Activated naive CD8-positive, alpha-beta T cell treated with anti-CD3 and anti-CD28 coated beads, Interleukin-2, amount 50 U/mL, for 16 hours (primary cell): ENCODE measurements around the gene RBFOX1.

ENCODE experiments used
- DNase-seq: peaks from one replicate; pipeline ENCODE4 v3.0.0-alpha.2; 2020; ENCODE audit warnings: low read depth, low spot score

Gene RBFOX1

GRCh38 chr16:7597677-7598076, 265.0 kb downstream of the RBFOX1 start:
- DNase-seq = no peak

DNA sequence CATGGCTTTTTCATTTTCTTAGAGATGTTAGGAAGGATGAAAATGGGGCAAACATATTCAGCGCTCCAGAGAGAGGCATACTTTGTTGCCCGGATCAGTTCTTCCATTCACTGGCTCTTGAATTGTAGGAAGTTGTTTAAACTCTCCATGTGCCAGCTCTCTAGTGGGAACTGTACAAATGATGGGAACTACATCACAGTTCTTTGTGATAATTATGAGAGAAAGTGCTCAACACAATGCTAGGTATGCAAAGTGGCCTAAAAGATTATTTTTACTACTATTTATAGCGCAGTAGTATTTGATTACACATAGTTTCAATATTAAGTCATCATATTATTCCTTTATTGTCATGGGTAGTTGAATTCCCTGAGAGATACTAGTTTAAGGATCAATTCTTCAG, 268.5 kb downstream of the RBFOX1 start:
- DNase-seq = no peak

DNA sequence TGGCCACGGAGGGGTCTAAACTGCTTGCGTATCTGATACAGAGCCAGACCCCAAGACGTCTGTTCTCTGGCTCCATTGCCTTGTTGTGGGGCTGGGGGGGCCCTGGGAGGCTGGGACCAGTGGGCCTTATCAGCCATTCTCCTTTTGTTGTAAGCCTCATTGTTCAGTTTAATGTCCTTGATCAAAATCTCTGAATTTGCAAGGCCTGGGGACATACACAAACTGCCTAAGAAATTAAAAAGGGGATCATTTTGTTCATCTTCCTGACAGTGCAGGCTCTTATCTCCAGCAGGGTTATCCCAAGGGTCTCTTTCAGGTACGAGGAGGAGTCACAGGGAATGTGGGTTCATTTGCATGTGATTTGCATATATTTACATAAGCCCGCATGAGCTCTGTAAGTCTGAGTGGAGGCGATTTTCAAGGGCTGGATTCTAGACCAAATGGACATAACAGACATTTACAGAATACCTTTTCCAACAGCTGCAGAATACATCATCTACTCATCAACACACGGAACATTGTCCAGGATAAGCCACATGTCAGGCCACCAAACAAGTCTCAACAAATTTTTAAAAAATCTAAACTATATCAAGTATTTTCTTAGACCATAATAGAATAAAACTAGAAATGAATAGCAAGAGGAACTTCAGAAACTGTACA, 269.8 kb downstream of the RBFOX1 start:
- no peak for DNase-seq

- no peak for DNase-seq
Measured at GRCh38 chr16:7605812-7606211, 273.2 kb downstream of the RBFOX1 start.

DNA sequence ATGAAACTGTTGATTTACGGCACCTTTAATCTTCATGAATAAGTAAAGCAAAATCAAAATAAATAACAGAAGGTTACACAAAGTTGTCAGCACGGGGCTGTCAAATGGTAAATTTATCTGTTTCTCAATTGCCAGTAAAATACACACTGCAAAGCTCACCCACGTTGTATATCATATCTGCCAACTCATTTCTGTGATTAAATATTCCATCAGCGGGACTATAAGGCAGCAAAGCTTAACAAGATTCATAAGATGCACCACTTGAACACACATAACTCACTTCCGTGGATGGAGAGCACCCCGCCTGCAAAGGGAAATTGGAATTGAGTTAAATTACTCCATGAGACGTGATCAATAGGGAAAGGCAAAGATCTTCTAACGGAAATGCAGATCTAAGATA, 280.0 kb downstream of the RBFOX1 start:
- no peak for DNase-seq

DNA sequence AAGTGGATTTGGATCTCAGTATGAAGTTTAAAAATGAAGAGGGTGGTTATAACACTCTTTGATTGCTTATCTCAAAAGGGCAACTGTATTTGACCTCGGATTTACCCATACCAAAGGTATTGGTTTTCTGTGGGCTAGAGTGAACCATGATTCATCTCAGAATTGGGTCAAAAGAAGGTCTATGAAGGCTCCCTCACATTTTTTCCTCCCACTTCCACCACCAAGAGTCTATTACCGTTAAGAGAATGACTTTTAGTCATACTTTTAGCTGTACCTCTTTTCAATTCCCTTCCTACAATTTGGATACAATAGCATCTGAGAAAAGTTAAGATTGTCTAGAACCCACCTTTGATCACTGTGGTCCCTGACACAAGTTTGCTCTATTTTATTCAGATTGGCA, 280.9 kb downstream of the RBFOX1 start:
- DNase-seq = no peak

- no peak for DNase-seq
Measured at GRCh38 chr16:7614021-7614795, 281.6 kb downstream of the RBFOX1 start.

DNA sequence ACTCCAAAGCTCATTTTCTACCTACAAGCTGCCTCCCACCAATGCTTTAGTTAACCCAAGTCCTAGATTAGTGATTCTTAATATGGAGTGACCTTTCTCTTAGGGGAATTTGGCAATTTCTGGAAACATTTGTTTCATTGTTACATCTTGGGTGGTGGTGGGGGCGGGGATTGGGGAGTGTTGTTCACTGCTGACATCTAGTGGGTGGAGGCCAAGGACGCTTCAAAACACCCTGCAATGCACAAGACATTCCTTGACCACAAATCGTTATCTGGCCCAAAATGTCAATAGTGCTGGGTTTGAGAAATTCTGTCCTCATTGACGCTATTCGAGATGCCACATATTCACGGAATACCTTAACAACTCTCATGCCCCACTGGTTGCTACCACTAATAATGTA, 282.9 kb downstream of the RBFOX1 start:
- DNase-seq = no peak

DNA sequence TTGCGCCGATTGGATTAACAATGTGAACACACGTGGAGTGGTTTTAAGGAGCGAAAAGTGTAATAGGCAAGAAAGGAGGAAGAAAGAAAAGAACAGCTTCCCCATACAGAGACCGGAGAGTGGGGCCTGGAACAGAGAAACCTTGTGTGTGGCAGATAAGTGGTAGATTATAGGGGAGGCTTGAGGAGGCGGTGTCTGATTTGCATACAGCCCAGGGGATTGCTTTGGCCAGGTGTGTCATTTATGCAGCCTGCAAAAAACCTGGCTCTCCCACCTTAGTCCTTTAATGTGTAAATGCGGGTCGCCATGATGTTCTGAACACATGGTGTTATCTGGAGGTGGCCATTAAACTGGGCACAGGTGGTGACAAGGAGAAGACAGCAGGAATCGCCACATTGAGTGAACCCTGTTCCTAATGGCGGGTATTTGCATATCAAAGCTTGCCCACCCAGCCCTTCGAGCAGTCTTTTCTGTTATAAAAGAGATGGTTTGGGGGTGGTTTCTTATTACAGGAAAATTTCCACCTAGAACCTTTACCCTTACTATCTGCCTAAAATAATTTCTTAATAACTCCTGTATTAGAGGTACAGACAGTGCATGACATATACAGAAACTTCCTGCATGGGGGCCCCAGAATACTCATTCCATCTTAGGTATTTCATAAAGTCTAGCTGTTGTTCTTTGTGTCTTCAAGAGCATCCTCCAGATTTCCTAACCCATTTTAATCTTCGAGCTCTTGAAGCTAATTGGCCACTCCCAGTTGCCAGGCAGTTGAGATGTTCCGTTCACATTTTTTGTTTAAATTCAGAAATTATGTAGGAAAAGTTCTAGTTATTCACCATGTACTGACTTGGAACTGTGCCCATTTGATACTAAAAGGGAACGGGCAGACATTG, 292.5 kb downstream of the RBFOX1 start:
- no peak for DNase-seq

- no peak for DNase-seq
Measured at GRCh38 chr16:7628981-7629380, 296.3 kb downstream of the RBFOX1 start.

GRCh38 chr16:7629571-7629970, 296.9 kb downstream of the RBFOX1 start:
- DNase-seq = no peak

GRCh38 chr16:7637446-7637845, 304.8 kb downstream of the RBFOX1 start:
- DNase-seq = no peak

- no peak for DNase-seq
Measured at GRCh38 chr16:7638306-7638705, 305.7 kb downstream of the RBFOX1 start.

- no peak for DNase-seq
Measured at GRCh38 chr16:7640334-7640733, 307.7 kb downstream of the RBFOX1 start.

- no peak for DNase-seq
Measured at GRCh38 chr16:7644176-7644575, 311.5 kb downstream of the RBFOX1 start.

DNA sequence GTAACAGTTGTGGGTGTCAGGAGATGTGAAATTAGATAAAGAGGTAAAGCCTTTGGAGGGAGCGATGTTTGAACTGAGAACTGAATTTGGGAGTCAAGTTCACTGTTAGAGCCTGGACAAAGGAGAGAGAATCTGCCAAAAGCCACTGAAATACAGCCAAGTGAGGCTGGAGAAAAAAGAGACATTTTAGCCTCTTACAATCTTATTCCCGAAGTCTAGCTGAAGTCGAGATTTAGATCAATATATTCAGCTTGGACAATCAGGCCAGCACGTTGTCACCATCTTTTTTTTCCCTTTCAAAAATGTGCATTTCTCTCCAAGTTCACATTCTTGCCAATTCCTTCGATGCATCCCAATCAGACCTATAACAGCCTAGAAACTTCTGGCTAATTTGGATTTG, 312.2 kb downstream of the RBFOX1 start:
- no peak for DNase-seq

- DNase-seq = no peak
Measured at GRCh38 chr16:7646821-7647500, 314.3 kb downstream of the RBFOX1 start.

- no peak for DNase-seq
Measured at GRCh38 chr16:7650431-7650830, 317.8 kb downstream of the RBFOX1 start.

DNA sequence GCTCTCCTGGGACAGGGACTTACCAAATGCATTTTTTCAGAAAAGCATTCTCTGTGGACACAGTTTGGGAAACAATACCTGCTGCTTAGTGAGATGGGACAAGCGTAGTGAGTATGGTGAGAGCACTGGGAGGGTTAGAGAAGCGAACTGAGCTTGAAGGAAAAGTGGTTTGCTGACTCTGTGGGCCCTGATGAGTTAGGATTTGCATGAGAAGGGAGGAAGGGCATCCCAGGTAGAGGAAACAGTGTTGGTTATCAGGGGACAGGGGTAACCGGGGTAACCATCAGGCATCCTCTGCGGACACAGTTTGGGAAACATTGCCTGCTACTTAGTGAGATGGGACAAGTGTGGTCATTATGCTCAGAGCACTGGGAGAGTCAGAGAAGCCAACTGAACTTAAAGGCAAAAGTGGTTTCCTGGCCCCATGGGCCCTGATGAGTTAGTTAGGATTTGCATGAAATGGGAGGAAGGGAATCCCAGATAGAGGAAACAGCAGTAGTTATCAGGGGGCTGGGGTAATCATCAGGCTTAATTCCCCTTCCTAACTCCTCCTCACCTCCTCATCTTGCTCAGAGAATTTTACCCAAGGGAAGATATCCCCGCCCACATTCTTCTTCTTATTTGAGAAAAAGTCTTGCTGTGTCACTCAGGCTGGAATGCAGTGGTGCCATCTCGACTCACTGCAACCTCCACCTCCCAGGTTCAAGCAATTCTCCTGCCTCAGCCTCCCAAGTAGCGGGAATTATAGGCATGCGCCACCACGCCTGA, 319.3 kb downstream of the RBFOX1 start:
- no peak for DNase-seq

- DNase-seq = no peak
Measured at GRCh38 chr16:7653746-7654461, 321.3 kb downstream of the RBFOX1 start.
